Muscle layer of colon (tissue), 2 donors: ENCODE results near the gene GALT.
A peak's percentile ranks its signal among the peaks of the same experiment; 100 is the strongest.

Experiments
- H3K27ac ChIP-seq: one replicate; pipeline ENCODE4 v1.7.0; 2013; ENCODE audit warnings: low read depth, mild to moderate bottlenecking, low read length, moderate library complexity
- H3K27me3 ChIP-seq, 2 donors: one replicate each; pipeline ENCODE4 v1.7.0; 2013; ENCODE audit warnings: low read length in 2 of 2, mild to moderate bottlenecking in 2 of 2; ENCODE audit not compliant: insufficient read depth in 2 of 2, control insufficient read depth in 1 of 2
- H3K36me3 ChIP-seq: one replicate; pipeline ENCODE4 v1.7.0; 2013; ENCODE audit warnings: mild to moderate bottlenecking, low read length; ENCODE audit not compliant: insufficient read depth
- H3K4me1 ChIP-seq: one replicate; pipeline ENCODE4 v1.7.0; 2013; ENCODE audit warnings: mild to moderate bottlenecking, low read length; ENCODE audit not compliant: insufficient read depth
- H3K4me3 ChIP-seq, 2 donors: one replicate each; pipeline ENCODE4 v1.7.0; 2013; ENCODE audit warnings: low read length in 2 of 2, low read depth in 1 of 2, mild to moderate bottlenecking in 1 of 2, moderate library complexity in 1 of 2
- H3K9ac ChIP-seq: one replicate; pipeline ENCODE4 v1.7.0; 2013; ENCODE audit warnings: low read length
- H3K9me3 ChIP-seq: one replicate; pipeline ENCODE4 v1.7.0; 2013; ENCODE audit warnings: mild to moderate bottlenecking, low read length
- donor health status: abdominal sarcoma.
- donor health status: Adenocarcinoma of cecum.

GALT gene

DNA sequence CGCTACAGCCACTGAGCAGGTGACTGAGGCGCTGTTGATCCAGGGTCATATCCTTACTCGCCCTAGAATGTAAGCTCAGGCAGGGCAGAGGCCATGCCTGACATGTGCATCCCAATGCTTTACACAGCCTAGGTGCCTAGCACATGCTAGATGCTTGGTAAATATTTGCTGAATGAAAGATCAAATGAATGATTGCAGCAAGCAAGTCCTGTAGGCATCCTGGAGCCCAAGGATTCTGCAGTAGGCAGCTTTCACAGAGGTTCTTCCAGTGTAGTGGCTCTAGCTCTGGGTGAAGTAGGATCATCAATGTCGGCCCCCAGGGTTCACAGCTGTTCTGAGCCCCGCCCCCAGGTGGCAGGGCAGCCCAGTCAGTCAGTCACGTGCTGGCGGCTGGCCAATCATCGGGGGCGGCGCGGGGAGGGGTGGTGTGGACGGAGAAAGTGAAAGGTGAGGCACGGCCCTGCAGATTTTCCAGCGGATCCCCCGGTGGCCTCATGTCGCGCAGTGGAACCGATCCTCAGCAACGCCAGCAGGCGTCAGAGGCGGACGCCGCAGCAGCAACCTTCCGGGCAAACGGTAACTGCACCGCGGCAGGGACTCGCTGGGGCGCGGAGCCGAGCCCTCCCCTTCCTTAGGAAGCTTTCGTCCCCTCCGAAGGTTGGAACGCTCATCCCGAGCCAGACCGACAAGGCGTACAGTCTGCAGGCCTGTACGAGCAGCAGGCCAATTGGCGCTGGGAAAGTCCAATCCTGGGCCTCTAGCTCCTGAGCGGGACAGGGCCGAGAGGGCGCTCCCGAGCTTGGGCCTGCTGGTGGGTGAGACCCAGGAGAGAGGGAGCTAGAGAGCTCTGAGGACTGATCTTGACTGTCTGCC lies at the start of gene GALT:
Gene GALT (plus strand): TSS at position 465 of the 873 bp plus-strand sequence. CDS start 30 bp downstream, at position 495.
- H3K36me3 ChIP-seq = peaks cover 24% of the 10 kb centered on the region
- H3K4me1 ChIP-seq = peaks cover 35% of the 10 kb centered on the region
- no peaks in the 10 kb centered on the region for H3K9me3 ChIP-seq
- H3K9ac ChIP-seq = peak within 1 kb of the TSS; percentile 84
- H3K4me3 ChIP-seq = peak within 1 kb of the TSS; percentile 55 to 88
- peak within 1 kb of the TSS; percentile 88 for H3K27ac ChIP-seq
- no peaks in the 10 kb centered on the region for H3K27me3 ChIP-seq

DNA sequence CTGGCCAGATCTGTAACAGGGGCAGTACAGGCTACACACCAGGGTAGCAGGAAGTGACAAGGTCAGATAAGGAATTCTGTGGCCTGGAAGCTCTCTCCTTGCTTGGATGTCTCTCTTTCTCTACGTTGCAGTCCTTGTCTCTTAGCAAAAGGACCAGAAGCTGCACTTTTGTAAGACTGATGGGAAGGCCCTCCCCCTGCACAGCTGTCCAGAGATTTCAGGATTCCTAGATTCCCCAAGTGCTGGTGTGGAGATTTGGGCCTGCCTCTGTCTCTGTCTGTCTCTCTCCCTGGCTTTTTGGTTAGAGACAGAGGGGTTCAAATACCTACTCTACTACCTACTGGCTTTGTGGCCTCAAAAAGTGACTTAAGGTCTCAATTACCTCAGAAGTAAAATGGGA lies 46.9 kb upstream of the GALT start:
- Histone ChIP-seq H3K27me3 (no peaks in the 10 kb centered on the region), H3K36me3 (no peaks in the 10 kb centered on the region), H3K4me1 (no peaks in the 10 kb centered on the region), H3K27ac (no peak overlapping the region), H3K9me3 (no peaks in the 10 kb centered on the region), H3K4me3 (no peak overlapping the region), H3K9ac (no peak overlapping the region)

DNA sequence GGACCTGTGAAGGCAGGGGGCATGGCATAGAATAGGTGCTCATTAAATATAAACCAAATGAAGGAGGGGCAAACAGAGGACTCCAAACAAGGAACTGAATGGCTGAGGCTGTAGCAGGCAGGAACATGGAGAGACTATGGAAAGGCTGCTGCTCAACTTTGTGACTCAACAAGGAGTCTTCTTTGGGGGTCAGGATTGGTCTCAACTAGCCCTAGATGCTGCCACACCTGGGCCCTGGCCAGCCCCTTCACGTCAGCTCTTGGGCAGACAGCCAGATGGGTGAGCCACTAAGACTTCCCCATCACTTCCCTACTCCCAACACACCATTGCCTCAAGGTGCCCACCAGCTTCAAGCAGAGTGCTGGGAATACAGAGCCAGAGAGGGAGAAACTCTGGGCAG lies 45.6 kb upstream of the GALT start:
- Histone ChIP-seq H3K36me3 (no peaks in the 10 kb centered on the region), H3K4me1 (no peaks in the 10 kb centered on the region), H3K27ac (no peak overlapping the region), H3K4me3 (no peak overlapping the region), H3K9ac (no peak overlapping the region), H3K9me3 (no peaks in the 10 kb centered on the region), H3K27me3 (no peaks in the 10 kb centered on the region)

DNA sequence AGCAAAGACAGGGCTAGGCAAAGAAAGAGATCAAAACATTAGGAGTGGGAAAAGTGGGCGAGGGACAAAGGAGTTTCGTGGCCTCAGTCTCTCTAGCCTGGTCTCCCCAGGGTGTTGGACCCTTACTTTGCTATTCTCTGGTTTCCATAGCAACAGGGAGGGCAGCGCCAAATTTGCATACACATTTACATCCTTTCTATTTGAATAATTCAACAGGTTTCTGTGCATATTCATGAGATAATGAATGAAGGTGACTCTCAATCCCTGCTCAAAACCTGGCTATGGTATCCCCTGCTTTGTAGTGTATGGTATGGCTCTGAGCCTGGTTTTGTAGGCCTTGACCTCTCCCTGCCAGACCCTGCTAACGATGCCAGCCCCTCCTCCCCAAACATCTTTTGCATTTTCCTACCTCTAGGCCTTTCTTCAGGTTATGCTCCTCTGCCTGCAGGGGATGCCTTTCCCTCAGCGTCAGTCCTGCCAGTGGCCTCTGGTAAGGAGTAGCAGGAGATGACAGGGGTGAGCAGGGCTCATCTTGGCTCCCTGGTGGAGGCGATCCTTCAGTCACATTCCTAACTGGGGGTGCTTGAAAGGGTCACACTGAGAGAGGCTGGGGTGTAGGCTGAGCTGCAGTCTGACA lies 44.4 kb upstream of the GALT start:
- Histone ChIP-seq H3K4me3 (no peak overlapping the region), H3K36me3 (no peaks in the 10 kb centered on the region), H3K9me3 (no peaks in the 10 kb centered on the region), H3K27ac (no peak overlapping the region), H3K27me3 (no peaks in the 10 kb centered on the region), H3K9ac (no peak overlapping the region), H3K4me1 (no peaks in the 10 kb centered on the region)

DNA sequence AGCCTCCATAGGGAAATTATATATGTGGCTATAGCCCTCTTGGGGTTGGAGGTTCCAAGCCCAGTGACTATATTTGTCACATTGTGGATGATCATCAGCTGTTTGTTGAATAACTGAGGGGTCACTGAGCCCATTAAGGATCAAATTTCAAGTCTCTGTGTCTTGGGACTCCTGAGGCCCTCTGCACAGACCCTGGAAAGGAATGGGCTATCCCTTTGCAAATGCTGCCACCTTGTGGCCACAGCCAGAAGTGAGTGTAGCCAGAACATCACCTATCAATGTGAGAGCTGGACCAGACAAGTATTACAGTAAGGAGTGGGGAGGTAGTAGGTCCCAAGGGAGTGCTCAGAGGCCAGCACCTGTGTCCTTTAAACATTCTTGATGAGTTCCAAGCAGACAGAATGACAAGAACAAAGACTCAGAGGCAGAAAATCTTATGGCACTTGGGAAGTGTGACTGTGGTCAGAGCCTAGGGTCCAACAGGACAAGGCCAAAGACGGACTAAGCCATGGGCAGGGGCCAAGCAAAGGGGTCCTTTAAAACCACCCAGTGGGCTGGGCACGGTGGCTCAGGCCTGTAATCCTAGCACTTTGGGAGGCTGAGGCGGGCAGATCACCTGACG lies 42.8 kb upstream of the GALT start:
- Histone ChIP-seq H3K4me1 (no peaks in the 10 kb centered on the region), H3K27me3 (no peaks in the 10 kb centered on the region), H3K27ac (no peak overlapping the region), H3K9ac (no peak overlapping the region), H3K9me3 (no peaks in the 10 kb centered on the region), H3K36me3 (no peaks in the 10 kb centered on the region), H3K4me3 (no peak overlapping the region)

DNA sequence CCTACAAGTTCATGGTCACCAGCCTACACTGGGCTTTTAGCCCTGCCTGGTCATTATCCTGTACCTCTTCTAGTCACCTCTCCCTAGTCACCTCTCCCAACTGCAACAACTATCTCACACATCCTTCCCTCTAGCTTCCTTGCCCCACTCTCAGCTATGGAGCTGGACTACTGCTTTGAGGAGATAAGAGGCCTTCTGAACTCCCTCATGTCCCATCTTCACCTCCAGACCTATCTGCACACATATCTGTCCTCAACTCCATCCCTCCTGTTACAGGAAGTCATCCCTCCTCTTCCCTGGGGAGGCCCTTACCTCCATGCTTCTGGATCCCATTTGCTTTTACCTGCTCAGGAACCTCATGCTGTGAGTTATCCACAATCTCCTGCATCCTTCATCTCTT lies 40.3 kb upstream of the GALT start:
- Histone ChIP-seq H3K4me3 (no peak overlapping the region), H3K4me1 (peaks cover 10% of the 10 kb centered on the region), H3K9me3 (no peaks in the 10 kb centered on the region), H3K36me3 (no peaks in the 10 kb centered on the region), H3K27ac (no peak overlapping the region), H3K27me3 (no peaks in the 10 kb centered on the region), H3K9ac (no peak overlapping the region)

DNA sequence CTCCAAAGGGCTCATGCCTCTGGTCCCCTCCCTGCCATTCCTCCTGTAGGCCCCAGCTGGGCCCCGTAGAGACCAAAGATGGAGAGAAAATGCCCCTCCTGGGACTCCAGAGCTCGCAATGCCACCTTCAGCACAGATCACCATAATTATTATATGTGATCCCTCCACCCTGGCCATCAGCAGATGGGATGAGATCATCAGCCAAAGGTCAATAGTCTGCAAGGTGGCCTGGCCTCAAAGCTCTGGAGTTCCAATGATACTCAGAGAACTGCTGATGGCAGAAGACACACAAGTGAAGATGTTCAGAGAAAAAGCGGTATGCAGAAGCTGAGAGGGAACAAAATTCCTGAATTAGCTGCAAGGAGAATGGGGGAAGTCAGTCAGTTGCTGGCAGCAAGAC lies 39.6 kb upstream of the GALT start:
- H3K9ac ChIP-seq = no peak overlapping the region
- peaks cover 14% of the 10 kb centered on the region for H3K4me1 ChIP-seq
- H3K27ac ChIP-seq = no peak overlapping the region
- no peaks in the 10 kb centered on the region for H3K27me3 ChIP-seq
- H3K4me3 ChIP-seq = no peak overlapping the region
- H3K36me3 ChIP-seq = no peaks in the 10 kb centered on the region
- no peaks in the 10 kb centered on the region for H3K9me3 ChIP-seq

DNA sequence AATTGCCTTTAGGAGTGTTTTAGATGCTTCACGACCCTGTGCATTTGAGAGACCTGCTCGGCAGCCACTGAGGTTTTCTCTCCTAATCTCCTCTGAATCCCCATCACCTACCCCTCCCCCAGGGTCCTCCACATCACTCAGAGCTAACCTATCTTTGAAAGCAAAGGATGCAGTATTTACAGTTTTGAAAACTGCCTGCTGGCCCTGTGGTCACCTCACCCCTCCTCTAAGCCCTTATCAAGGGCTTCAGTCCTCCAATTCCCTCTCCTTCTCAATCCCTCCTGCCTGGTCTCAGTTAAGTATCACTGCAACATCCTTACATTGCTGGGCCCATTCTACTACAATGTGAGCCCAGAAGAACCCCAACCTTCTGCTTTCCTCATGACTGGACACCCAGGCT lies 39.1 kb upstream of the GALT start:
- Histone ChIP-seq H3K27me3 (no peaks in the 10 kb centered on the region), H3K9ac (no peak overlapping the region), H3K9me3 (no peaks in the 10 kb centered on the region), H3K4me3 (no peak overlapping the region), H3K4me1 (peaks cover 16% of the 10 kb centered on the region), H3K36me3 (no peaks in the 10 kb centered on the region), H3K27ac (no peak overlapping the region)

DNA sequence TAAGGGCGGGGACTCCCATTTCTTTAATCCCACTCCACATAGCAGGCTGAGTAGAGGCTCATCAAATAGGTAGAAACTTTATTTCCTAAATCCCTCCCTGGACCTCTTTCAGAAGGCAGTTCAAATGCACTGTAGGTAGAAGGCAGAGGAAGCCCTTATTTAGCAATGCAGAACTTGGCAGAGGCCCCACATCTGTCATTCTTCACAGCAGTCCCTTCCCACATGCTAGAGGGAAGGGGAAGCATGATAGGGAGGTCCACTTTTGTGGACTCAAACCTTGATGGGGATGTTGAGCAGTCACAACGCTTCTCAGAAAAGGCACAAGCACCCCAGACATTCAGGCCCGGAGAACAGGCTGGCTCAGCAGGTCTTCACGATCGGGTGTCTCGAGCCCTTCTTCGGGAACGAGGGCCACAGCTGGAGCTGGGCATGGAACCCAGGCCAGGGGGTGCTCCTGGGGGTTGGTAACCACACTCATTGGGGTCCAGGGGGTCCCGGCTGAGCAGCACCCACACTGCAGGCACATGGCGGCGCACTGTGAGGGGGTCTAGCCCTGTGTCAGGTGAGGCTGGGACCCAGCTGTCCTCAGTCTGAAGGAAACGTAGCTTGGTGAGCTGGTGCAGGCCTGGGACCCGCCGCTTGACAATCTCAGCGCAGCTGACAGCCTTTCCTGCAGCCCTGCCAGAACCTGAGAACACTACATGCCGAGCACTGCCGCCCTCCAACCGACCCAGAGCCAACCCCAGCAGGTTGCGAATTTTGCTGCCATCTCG lies 35.9 kb upstream of the GALT start:
- Histone ChIP-seq H3K27ac (peak overlapping the region; percentile 88), H3K9me3 (no peaks in the 10 kb centered on the region), H3K4me1 (peaks cover 24% of the 10 kb centered on the region), H3K9ac (no peak overlapping the region), H3K27me3 (no peaks in the 10 kb centered on the region), H3K36me3 (peaks cover 17% of the 10 kb centered on the region), H3K4me3 (peak overlapping the region; percentile 70 to 76)

DNA sequence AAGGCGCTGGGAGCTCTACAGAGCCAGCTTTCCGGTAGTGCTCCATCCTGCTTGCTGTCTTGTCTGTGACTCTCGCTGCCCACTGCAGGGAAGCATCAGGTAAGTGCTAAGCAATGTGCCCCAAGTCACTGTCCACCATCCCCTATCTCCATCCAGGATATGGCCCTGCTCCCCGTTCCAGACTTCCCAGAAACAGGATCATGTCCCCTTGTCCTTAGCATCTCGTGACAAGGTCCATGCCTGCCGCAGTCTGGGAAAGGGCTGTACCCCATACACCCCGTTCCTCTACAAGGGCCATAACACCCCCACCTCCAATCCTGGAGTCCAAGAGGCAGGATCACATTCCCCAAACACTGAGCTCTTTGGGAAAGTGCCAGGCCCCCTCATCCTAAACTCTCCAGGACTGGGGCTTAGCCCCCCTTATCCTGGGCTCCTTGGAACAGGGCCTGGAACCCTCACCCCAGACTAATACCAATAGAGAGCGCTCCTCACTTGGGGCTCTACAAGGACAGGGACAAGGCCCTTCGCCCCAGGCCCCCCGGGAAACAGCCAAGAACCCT lies 35.1 kb upstream of the GALT start:
- peak overlapping the region; percentile 70 to 76 for H3K4me3 ChIP-seq
- peak overlapping the region; percentile 88 for H3K27ac ChIP-seq
- peaks cover 24% of the 10 kb centered on the region for H3K4me1 ChIP-seq
- H3K36me3 ChIP-seq = peaks cover 24% of the 10 kb centered on the region
- no peaks in the 10 kb centered on the region for H3K27me3 ChIP-seq
- H3K9ac ChIP-seq = peak overlapping the region; percentile 52
- no peaks in the 10 kb centered on the region for H3K9me3 ChIP-seq
